Measurements from ENCODE around the gene COX7B2. TPM values are rescaled to one million over a fixed set of nuclear protein-coding genes. Genes with fewer than 3 reads are reported as not detected.
A peak's percentile ranks its signal among the peaks of the same experiment; 100 is the strongest.

The COX7B2 gene
- polyA plus RNA-seq, 2 of the 4 experiments (the other 2 are of a cell fraction), result not detected

DNA sequence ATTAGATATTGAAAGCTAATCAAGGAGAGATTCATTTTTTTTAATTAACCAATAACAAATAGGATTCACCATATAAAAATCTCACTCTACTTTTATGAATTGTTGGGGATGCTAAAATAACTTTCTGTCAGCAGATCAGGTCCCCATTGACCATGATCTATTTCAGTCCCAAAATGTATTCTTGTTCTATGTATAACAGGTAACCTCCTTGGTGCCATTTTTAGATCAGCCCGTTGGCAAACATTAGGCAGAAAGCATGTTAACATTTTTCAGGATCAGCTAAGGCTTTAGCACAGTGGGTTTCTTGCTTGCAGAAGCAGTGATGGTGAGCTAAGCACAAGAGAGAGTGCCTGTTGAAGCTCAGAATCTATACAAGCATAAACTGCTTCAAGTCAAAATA, 40.8 kb upstream of the COX7B2 start:
- ATAC-seq, result no peak
- no peaks in the 10 kb centered on the region for H3K9me3 ChIP-seq
- 0% methylated on average over 1 of the region's 1 CpG for WGBS (ENCODE audit: missing lambda C conversion rate)
- no peak for FAIRE-seq
- no peak overlapping the region for H3K4me3 ChIP-seq
- no peak overlapping the region for H3K27ac ChIP-seq
- H3K4me1 ChIP-seq, result no peaks in the 10 kb centered on the region
- ChIA-PET POLR2A (no interaction called here), CTCF (no interaction called here)
- TF ChIP-seq NFE2L2 (conservative IDR thresholded peaks at IDR 0.05; ENCODE audit: low read length), result no peak
- no peak for DNase-seq (ENCODE audit: low read depth in 1 of 2, low spot score in 1 of 2)
- H3K4me2 ChIP-seq, result no peak overlapping the region

DNA sequence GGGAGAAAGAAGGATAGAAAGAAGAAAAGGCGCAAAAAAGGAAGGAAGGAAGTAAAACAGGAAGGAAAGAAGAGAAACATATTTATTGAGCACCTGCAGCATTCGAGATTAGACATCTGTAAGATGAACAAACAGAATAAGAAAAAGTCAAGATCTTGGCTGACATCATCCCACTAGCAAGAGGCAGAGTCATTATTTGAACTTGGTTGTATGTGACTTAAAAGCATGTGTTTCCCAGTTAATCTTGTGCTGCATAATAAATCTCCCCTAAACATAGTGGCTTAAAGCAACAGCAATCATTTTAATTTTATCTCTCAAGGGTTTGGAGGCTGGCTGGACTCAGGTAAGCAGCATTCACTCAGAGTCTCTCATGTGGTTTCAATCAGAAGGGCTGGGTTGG, 38.5 kb upstream of the COX7B2 start:
- POLR2A ChIA-PET, result no interaction called here
- no peak overlapping the region for H3K4me2 ChIP-seq

DNA sequence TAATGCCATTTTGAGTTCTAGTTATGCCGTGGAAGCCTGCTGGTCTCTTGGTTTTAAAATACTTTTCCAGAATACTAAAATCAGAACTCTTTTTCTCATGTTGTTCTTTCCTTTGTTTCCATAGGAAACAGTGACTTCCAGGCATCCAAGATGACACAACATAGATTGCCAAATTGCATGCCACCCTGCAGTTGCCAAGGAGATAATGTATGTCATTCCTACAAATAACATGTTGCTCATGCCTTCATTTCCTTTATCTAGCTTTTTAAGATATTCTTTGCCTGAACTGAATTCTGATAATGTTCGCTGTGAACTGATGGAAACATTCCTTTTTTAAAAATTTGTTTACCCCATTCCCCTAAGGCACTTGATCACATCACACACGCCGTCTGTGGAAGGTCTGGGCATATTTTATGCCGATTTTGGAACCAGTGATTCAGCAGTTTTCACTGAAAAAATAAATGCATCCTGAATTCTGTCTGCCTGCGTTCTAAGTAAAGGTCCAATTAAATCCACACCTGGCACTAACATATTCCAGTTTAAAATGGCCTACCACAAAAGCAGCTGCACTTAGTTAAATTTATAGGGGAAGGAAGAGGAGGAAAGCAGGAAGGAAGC, 38.0 kb upstream of the COX7B2 start:
- CTCF ChIA-PET, result no interaction called here

More for the DNA sequence above, 38.5 kb upstream of the COX7B2 start:
- no peaks in the 10 kb centered on the region for H3K9me3 ChIP-seq
- ATAC-seq (no peak), FAIRE-seq (no peak), DNase-seq (ENCODE audit: low read depth in 1 of 2, low spot score in 1 of 2) (no peak)
- TF ChIP-seq MAZ (IDR thresholded peaks at IDR 0.05; ENCODE audit: borderline replicate concordance, low read depth, low read length), result no peak
- TF ChIP-seq, protein P1, sequence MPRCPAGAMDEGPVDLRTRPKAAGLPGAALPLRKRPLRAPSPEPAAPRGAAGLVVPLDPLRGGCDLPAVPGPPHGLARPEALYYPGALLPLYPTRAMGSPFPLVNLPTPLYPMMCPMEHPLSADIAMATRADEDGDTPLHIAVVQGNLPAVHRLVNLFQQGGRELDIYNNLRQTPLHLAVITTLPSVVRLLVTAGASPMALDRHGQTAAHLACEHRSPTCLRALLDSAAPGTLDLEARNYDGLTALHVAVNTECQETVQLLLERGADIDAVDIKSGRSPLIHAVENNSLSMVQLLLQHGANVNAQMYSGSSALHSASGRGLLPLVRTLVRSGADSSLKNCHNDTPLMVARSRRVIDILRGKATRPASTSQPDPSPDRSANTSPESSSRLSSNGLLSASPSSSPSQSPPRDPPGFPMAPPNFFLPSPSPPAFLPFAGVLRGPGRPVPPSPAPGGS (IDR thresholded peaks at IDR 0.05), result no peak
- no peak for TF ChIP-seq MYC (IDR thresholded peaks at IDR 0.05; ENCODE audit: borderline replicate concordance, low read length)
- no peak for TF ChIP-seq HOXB5 (CRISPR knock-in tag; IDR thresholded peaks at IDR 0.05)
- TF ChIP-seq TP53 (CRISPR knock-in tag; IDR thresholded peaks at IDR 0.05), result no peak
- TF ChIP-seq REST (IDR thresholded peaks at IDR 0.05), result no peak
- no peak for TF ChIP-seq NPAS2 (CRISPR knock-in tag; IDR thresholded peaks at IDR 0.05; ENCODE audit: borderline replicate concordance)
- no peak for TF ChIP-seq EP300 (IDR thresholded peaks at IDR 0.05)
- TF ChIP-seq ATOH8 (CRISPR knock-in tag; IDR thresholded peaks at IDR 0.05; ENCODE audit: low read depth), result no peak
- no peak for TF ChIP-seq POLR2AphosphoS2 (conservative IDR thresholded peaks at IDR 0.05; ENCODE audit: low read length)
- CTCF ChIA-PET, result no interaction called here
- H3K4me3 ChIP-seq, result no peak overlapping the region
- H3K4me1 ChIP-seq, result no peaks in the 10 kb centered on the region
- WGBS (ENCODE audit: missing lambda C conversion rate), result 11% methylated on average over 2 of the region's 2 CpGs
- H3K27ac ChIP-seq, result no peak overlapping the region

DNA sequence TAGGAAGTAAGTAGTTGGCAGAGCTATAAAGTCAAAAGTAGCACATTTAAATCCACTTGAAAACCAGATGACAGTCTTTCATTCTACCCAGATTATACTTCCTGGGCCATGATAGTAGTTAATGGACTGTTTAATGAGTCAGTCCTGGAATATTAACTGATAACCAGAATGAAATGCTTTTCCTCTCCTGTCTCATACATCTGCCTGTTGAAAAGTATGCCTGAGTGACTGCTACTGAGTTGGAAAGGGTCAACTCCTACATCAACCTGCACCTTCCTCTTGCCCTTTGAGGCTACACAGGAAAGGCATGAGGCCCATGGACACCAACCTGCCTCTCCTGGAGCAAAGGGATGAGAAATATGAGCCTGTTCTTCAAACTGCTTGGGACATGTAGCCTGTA, 36.0 kb upstream of the COX7B2 start:
- no peak overlapping the region for H3K4me3 ChIP-seq
- ChIA-PET POLR2A (no interaction called here), CTCF (no interaction called here)
- H3K4me1 ChIP-seq, result no peaks in the 10 kb centered on the region
- ATAC-seq (no peak), FAIRE-seq (no peak), DNase-seq (ENCODE audit: low read depth in 1 of 2, low spot score in 1 of 2) (no peak)
- H3K4me2 ChIP-seq, result no peak overlapping the region
- TF ChIP-seq EP300 (IDR thresholded peaks at IDR 0.05) (no peak), HOXA7 (CRISPR knock-in tag; IDR thresholded peaks at IDR 0.05) (no peak), ATOH8 (CRISPR knock-in tag; IDR thresholded peaks at IDR 0.05; ENCODE audit: low read depth) (no peak), HDAC2 (IDR thresholded peaks at IDR 0.05) (no peak), FOXS1 (CRISPR knock-in tag; IDR thresholded peaks at IDR 0.05) (no peak), USF2 (IDR thresholded peaks at IDR 0.05) (no peak)
- no peaks in the 10 kb centered on the region for H3K9me3 ChIP-seq
- no peak overlapping the region for H3K27ac ChIP-seq

More for the DNA sequence above, 38.0 kb upstream of the COX7B2 start:
- peak in 1 of 2 experiments; percentile 5 for DNase-seq (ENCODE audit: low read depth in 1 of 2, low spot score in 1 of 2)
- FAIRE-seq, result no peak
- H3K4me2 ChIP-seq, result no peak overlapping the region
- TF ChIP-seq TFCP2L1 (CRISPR knock-in tag; IDR thresholded peaks at IDR 0.05) (no peak), MAFK (IDR thresholded peaks at IDR 0.05; ENCODE audit: partially characterized antibody) (peak; percentile 1)
- no peaks in the 10 kb centered on the region for H3K9me3 ChIP-seq
- no peak overlapping the region for H3K4me3 ChIP-seq
- H3K27ac ChIP-seq, result no peak overlapping the region
- no peak for ATAC-seq
- H3K4me1 ChIP-seq, result no peaks in the 10 kb centered on the region
- POLR2A ChIA-PET, result no interaction called here
- 4% methylated on average over 6 of the region's 6 CpGs for WGBS (ENCODE audit: missing lambda C conversion rate)
